Thymus (tissue), 11 donors: Measurements from ENCODE around the gene ZNF582. TPM values are rescaled to one million over a fixed set of nuclear protein-coding genes. Genes with fewer than 3 reads are reported as not detected.

Experiments used
- DNase-seq, 9 donors: peaks; one replicate each; pipeline ENCODE4 v3.0.0-alpha.2; 2013; ENCODE audit warnings: low spot score in 9 of 9, low read depth in 6 of 9, missing footprints in 1 of 9
- H3K27ac ChIP-seq, 2 donors: one replicate each; pipeline ENCODE4 v1.5.1; 2013; ENCODE audit warnings: control low read depth in 1 of 2, low read depth in 1 of 2, low read length in 1 of 2, mild to moderate bottlenecking in 1 of 2, moderate library complexity in 1 of 2
- H3K27me3 ChIP-seq, 2 donors: one replicate each; pipeline ENCODE4 v1.5.1; 2013; ENCODE audit warnings: low read length in 1 of 2; ENCODE audit not compliant: control insufficient read depth in 2 of 2, insufficient read depth in 1 of 2
- H3K36me3 ChIP-seq, 2 donors: one replicate each; pipeline ENCODE4 v1.5.1; 2013; ENCODE audit warnings: low read length in 1 of 2, mild to moderate bottlenecking in 1 of 2, moderate library complexity in 1 of 2; ENCODE audit not compliant: control insufficient read depth in 2 of 2, insufficient read depth in 2 of 2
- H3K4me1 ChIP-seq, 2 donors: one replicate each; pipeline ENCODE4 v1.5.1; 2013; ENCODE audit warnings: low read length in 2 of 2; ENCODE audit not compliant: control insufficient read depth in 2 of 2, insufficient read depth in 2 of 2
- H3K4me3 ChIP-seq, 2 donors: one replicate each; pipeline ENCODE4 v1.5.1; 2013; ENCODE audit warnings: low read length in 2 of 2, control low read depth in 1 of 2, mild to moderate bottlenecking in 1 of 2
- H3K9me3 ChIP-seq, 2 donors: one replicate each; pipeline ENCODE4 v1.5.1; 2013; ENCODE audit warnings: low read length in 1 of 2, mild to moderate bottlenecking in 1 of 2; ENCODE audit not compliant: control insufficient read depth in 2 of 2, insufficient read depth in 1 of 2
- WGBS: extraction: QIAGEN DNeasy Blood & Tissue Kit; methylation state at CpG from one replicate; pipeline ENCODE4 v1.1.7; 2013; 5-methylcytosine and 5-hydroxymethylcytosine counted together
- polyA plus RNA-seq: library from polyadenylated mRNA; stranded (reverse); fragments of 200-250 nt; gene quantifications from one replicate; pipeline ENCODE4 v1.2.3, GENCODE V29; 2013
- total RNA-seq: library from RNA; stranded (reverse); fragments of 120-200 nt; gene quantifications from one replicate; pipeline ENCODE4 v1.2.4, GENCODE V29; 2013
- donor health status: healthy.

Gene ZNF582
- total and polyA plus RNA-seq, 2 donors, result 4.2 to 6.2 TPM

DNA sequence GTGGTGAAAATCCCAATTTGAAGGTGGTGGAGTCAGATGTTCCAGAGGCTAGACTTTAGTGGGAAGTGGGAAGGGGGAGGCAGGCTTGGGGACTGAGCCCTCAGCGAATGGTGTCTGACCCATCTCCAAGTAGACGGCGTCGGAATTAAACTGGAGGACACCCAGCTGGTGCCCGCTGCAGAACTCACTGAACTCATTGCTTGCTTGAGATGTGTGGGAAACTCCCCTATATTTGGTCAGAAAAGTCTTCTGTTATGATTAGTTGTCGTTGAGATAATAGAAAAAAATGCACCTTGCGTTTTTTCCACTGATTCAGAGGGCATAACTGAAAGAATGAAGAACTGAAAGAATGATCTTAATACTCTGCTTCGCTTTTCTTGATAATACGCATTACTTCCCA, 9.9 kb upstream of the ZNF582 start:
- Histone ChIP-seq H3K4me3 (peak overlapping the region; percentile 75 to 83), H3K27ac (peak overlapping the region in 1 of 2 donors; percentile 87), H3K27me3 (no peaks in the 10 kb centered on the region), H3K9me3 (peaks cover 5 to 15% of the 10 kb centered on the region in 2 donors), H3K36me3 (peaks cover under 1 to 3% of the 10 kb centered on the region in 2 donors), H3K4me1 (peaks cover 5 to 14% of the 10 kb centered on the region in 2 donors)
- WGBS, result 40% methylated on average over 9 of the region's 9 CpGs
- no peak for DNase-seq

DNA sequence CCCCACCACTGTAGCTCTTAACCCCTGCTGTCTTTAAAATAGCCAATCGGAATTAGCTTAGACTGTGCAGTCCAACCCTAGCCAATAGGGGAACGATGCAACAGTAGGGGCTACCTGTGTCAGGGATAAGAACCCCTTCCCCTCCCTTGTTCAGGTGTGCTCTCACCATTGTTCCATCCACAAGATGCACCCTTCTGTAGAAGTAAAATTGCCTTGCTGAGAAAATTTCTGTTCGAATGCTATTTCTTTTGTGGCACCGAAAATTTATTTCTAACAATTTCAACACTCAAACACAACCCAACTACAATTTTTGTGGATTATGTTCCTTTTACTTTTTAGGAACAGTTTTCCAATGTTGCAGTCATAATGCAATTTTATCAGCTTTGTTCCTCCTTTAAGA, 7.2 kb upstream of the ZNF582 start:
- WGBS, result 99% methylated on average over 4 of the region's 4 CpGs
- H3K27me3 ChIP-seq, result no peaks in the 10 kb centered on the region
- no peaks in the 10 kb centered on the region for H3K36me3 ChIP-seq
- peaks cover 4 to 25% of the 10 kb centered on the region in 2 donors for H3K9me3 ChIP-seq
- H3K4me1 ChIP-seq, result peaks cover 5 to 14% of the 10 kb centered on the region in 2 donors
- no peak for DNase-seq
- H3K27ac ChIP-seq, result no peak overlapping the region
- H3K4me3 ChIP-seq, result no peak overlapping the region

DNA sequence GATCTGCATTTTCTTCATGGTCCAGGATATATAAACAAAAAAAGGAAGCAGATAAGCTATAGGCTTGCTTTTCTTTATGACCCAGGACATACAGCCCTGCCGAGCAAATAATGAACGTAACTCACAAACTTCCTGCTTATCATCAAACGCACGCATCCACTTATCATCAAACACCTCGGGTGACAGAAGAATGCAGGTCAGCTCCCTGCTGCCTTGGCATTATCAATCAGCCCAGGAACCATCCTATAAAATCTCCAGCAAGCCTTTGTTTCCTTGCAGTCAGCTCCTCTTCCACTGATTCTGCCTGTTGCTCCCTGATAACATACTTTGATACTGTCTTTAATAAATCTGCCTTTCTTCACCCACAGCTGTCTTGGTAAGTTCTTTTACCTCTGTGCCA, 5.5 kb upstream of the ZNF582 start:
- 95% methylated on average over 5 of the region's 5 CpGs for WGBS
- H3K27ac ChIP-seq, result no peak overlapping the region
- no peak for DNase-seq
- H3K9me3 ChIP-seq, result peaks cover 3 to 26% of the 10 kb centered on the region in 2 donors
- peaks cover 0 to 3% of the 10 kb centered on the region in 2 donors for H3K4me1 ChIP-seq
- no peak overlapping the region for H3K4me3 ChIP-seq
- H3K27me3 ChIP-seq, result no peaks in the 10 kb centered on the region
- no peaks in the 10 kb centered on the region for H3K36me3 ChIP-seq

DNA sequence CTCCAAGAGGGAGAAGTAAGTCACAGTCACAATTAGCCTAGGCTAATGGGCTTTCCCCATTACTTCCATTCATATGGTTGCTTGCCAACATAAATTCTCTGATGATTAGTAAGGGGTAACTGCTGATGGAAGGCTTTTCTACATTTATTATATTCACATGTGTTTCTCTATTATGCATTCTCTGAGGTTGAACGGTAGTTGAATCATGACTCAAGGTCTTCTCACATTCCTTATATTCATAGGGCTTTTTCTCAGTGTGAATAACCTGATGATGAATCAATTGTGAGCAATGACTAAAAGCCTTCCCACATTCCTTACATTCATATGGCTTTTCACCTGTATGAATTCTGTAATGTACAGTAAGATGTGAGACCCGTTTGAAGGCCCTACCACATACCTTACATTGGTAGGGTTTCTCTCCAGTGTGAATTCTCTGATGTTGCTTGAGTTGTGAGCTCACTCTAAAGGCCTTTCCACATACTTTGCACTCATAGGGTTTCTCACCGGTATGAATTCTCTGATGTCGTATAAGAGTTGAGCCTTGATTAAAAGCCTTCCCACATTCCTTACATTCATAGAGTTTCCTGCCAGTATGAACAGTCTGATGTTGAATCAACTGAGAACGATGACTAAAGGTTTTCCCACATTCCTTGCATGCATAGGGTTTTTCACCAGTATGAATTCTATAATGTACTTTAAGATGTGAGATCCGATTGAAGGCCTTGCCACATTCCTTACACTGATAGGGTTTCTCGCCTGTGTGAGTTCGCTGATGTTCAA, 9.3 kb downstream of the ZNF582 start:
- H3K9me3 ChIP-seq, result peaks cover 0 to 22% of the 10 kb centered on the region in 2 donors
- no peaks in the 10 kb centered on the region for H3K27me3 ChIP-seq

DNA sequence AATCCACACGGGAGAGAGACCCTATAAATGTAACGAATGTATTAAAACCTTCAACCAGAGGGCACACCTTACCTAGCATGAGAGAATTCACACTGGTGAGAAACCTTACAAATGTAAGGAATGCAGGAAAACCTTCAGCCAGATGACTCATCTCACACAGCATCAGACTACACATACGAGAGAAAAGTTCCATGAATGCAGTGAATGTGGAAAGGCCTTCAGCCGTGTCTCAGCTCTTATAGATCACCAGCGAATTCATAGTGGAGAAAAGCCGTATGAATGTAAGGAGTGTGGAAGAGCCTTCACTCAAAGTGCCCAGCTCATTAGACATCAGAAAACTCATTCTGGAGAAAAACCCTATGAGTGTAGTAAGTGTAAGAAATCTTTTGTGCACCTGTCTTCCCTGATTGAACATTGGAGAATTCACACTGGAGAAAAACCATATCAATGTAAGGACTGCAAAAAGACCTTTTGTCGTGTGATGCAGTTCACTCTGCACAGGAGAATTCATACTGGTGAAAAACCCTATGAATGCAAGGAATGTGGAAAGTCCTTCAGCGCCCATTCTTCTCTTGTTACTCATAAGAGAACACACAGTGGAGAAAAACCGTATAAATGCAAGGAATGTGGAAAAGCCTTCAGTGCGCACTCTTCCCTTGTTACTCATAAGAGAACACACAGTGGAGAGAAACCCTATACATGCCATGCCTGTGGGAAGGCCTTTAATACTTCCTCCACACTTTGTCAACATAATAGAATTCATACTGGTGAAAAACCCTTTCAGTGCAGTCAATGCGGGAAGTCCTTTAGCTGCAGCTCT, 16.0 kb downstream of the ZNF582 start:
- no peak overlapping the region for H3K4me3 ChIP-seq
- H3K9me3 ChIP-seq, result peaks cover 0 to 14% of the 10 kb centered on the region in 2 donors
- no peak for DNase-seq
- peaks cover 24 to 47% of the 10 kb centered on the region in 2 donors for H3K36me3 ChIP-seq
- H3K4me1 ChIP-seq, result no peaks in the 10 kb centered on the region
- H3K27me3 ChIP-seq, result no peaks in the 10 kb centered on the region
- 98% methylated on average over 11 of the region's 11 CpGs for WGBS
- H3K27ac ChIP-seq, result no peak overlapping the region

More for the DNA sequence above, 9.3 kb downstream of the ZNF582 start:
- H3K4me1 ChIP-seq, result no peaks in the 10 kb centered on the region
- no peak overlapping the region for H3K27ac ChIP-seq
- no peak overlapping the region for H3K4me3 ChIP-seq
- WGBS, result 96% methylated on average over 8 of the region's 8 CpGs
- no peaks in the 10 kb centered on the region for H3K36me3 ChIP-seq
- DNase-seq, result no peak

DNA sequence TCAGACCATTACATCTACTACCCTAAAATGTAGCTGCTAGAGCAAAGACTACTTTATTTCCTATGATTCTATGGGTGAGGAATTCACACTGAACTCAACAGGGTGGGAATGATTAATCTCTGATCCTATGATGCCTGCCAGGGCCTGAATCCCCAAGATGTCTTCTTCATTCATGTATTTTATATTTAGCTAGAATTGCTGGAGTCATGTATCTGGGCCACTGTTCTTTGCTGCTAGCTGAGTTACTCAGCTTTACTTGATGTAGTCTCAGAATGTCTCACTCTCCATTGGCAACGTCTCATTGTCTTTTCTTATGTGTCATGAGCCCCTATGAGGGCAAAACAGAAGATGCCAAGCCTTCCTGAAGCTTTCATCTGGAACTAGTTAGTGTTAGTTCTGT, 21.1 kb downstream of the ZNF582 start:
- Histone ChIP-seq H3K27ac (no peak overlapping the region), H3K27me3 (no peaks in the 10 kb centered on the region), H3K9me3 (peaks cover 1 to 2% of the 10 kb centered on the region in 2 donors), H3K4me1 (peaks cover 5 to 10% of the 10 kb centered on the region in 2 donors), H3K4me3 (no peak overlapping the region), H3K36me3 (peaks cover 21 to 46% of the 10 kb centered on the region in 2 donors)
- 95% methylated on average over 1 of the region's 1 CpG for WGBS
- no peak for DNase-seq

DNA sequence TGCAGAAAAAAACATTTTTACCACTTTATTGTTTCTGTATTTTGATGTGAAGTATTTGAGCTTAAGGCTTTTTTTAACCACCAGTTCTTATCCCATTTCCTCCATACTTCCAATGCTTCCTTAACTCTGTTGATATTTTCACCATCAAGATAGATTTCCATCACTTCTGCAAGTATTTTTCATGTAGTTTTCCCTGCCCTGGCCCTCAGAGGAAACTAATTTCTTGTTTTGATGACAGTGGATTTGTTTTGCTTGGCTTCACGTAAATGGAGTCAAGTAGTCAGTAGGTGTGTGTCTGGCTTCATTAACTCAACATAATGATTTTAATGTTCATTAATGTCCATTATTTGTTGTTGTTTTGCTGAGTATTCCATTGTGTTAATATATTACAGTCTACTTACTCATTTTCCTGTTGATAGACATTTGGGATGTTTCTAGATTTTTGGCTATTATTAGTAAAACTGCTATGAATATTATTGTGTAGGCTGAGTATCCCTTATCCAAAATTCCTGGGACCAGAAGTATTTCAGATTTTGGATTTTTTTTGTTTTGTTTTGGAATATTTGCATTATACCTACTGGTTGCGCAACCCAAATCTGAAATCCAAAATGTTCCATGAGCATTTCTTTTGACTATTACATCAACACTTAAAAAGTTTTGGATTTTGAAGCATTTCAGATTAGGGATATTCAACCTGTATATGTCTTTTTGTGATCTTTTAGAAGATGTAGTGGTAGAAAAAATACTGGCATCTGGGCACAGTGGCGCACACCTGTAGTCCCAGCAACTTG, 23.3 kb downstream of the ZNF582 start:
- Histone ChIP-seq H3K27me3 (no peaks in the 10 kb centered on the region), H3K36me3 (peaks cover 12 to 29% of the 10 kb centered on the region in 2 donors), H3K4me3 (no peak overlapping the region), H3K27ac (no peak overlapping the region), H3K4me1 (peaks cover 5 to 10% of the 10 kb centered on the region in 2 donors), H3K9me3 (peaks cover 1 to 2% of the 10 kb centered on the region in 2 donors)
- over 99% methylated on average over 3 of the region's 3 CpGs for WGBS
- DNase-seq, result no peak

DNA sequence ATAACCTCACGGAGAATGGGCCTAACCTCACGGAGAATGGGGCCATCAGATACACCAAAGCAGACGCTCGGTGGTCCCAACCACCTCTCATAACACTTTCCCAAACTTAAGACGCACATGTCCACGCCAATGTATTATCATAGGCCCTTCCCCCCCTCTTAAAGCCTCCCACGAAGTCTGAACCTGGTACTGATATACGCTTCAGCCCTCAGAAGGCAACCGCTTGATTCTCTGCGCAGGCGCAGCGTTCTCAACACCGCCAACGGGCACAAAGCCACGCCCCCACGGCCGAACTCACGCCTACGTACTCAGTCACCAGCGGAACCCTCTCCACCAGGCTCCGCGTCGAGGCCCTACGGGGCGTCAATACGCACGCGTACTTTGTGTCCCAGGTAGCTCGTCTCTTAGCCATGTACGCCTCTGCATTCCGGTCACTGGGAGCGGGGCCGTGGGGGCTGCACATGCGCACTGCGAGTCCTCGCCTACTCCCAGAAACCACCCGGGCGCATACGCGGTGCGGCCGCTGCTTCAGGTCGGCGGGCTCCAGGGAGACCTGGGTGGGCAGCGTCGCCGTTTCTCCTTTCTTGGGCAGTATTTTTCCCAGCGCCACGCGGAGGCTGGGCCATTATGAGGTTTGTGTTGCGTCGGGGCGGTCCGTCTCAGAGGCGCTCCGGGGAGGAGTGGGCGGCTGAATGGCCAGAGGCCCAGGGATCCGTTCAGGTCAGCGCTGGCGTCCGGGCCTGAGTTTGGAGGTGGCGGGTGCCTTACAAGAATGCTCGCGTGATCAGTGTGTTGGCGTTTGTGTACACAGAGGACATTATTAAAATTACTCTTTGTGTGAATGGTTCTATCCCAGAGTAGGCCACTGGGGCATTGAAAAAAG, 25.3 kb downstream of the ZNF582 start:
- peaks cover 1 to 2% of the 10 kb centered on the region in 2 donors for H3K9me3 ChIP-seq
- H3K36me3 ChIP-seq, result peaks cover 0 to 10% of the 10 kb centered on the region in 2 donors
- WGBS, result 9% methylated on average over 65 of the region's 65 CpGs
- H3K27me3 ChIP-seq, result no peaks in the 10 kb centered on the region
- DNase-seq, result peak; percentile 77 to 92 (median 85)
- peaks cover 5 to 10% of the 10 kb centered on the region in 2 donors for H3K4me1 ChIP-seq
- H3K4me3 ChIP-seq, result peak overlapping the region; percentile 65 to 71
- peak overlapping the region; percentile 64 to 82 for H3K27ac ChIP-seq
